GM15510 (cell line): ENCODE measurements around the gene RIT2.

ENCODE experiments used
- POLR2A ChIP-seq: IDR thresholded peaks from 3 replicates; pipeline ENCODE4 v1.6.1; 2011; ENCODE audit warnings: borderline replicate concordance; ENCODE audit not compliant: insufficient read length; ENCODE audit errors: extremely low read depth

The RIT2 gene

GRCh38 chr18:43061318-43061717 lies 54.2 kb downstream of the RIT2 start:
- no peak for TF ChIP-seq POLR2A

GRCh38 chr18:43060020-43060419 lies 55.5 kb downstream of the RIT2 start:
- no peak for TF ChIP-seq POLR2A

GRCh38 chr18:43054815-43055519 lies 60.5 kb downstream of the RIT2 start:
- no peak for TF ChIP-seq POLR2A

- no peak for TF ChIP-seq POLR2A
These were observed 66.5 kb downstream of the RIT2 start for GRCh38 chr18:43049021-43049420.

GRCh38 chr18:43046322-43046721 lies 69.2 kb downstream of the RIT2 start:
- no peak for TF ChIP-seq POLR2A

GRCh38 chr18:43043626-43044025 lies 71.9 kb downstream of the RIT2 start:
- no peak for TF ChIP-seq POLR2A

GRCh38 chr18:43040281-43040680 lies 75.2 kb downstream of the RIT2 start:
- no peak for TF ChIP-seq POLR2A

GRCh38 chr18:43034683-43035500 lies 80.6 kb downstream of the RIT2 start:
- no peak for TF ChIP-seq POLR2A

- no peak for TF ChIP-seq POLR2A
These were observed 84.3 kb downstream of the RIT2 start for GRCh38 chr18:43031169-43031568.

GRCh38 chr18:43029414-43029813 lies 86.1 kb downstream of the RIT2 start:
- TF ChIP-seq POLR2A: no peak

GRCh38 chr18:43022874-43023273 lies 92.6 kb downstream of the RIT2 start:
- TF ChIP-seq POLR2A: no peak

- TF ChIP-seq POLR2A: no peak
These were observed 97.9 kb downstream of the RIT2 start for GRCh38 chr18:43017622-43018021.

- TF ChIP-seq POLR2A: no peak
These were observed 102.0 kb downstream of the RIT2 start for GRCh38 chr18:43013486-43013885.

- TF ChIP-seq POLR2A: no peak
These were observed 102.5 kb downstream of the RIT2 start for GRCh38 chr18:43012951-43013350.

GRCh38 chr18:43010611-43011010 lies 104.9 kb downstream of the RIT2 start:
- TF ChIP-seq POLR2A: no peak

- no peak for TF ChIP-seq POLR2A
These were observed 105.8 kb downstream of the RIT2 start for GRCh38 chr18:43009674-43010073.
